ENCODE measurements around the gene EPHA7. TPM values are rescaled to one million over a fixed set of nuclear protein-coding genes. Genes with fewer than 3 reads are reported as not detected.

The EPHA7 gene
- polyA plus RNA-seq, 3 donors from 2014 or later = not detected

GRCh38 chr6:93329301-93330000 is 89.9 kb downstream of the EPHA7 start:
- peaks cover 0 to 2% (median 0%) of the 10 kb centered on the region in 3 donors for H3K27me3 Mint-ChIP-seq (ENCODE audit: low read depth in 3 of 3)
- H3K36me3 Mint-ChIP-seq = no peaks in the 10 kb centered on the region
- no peaks in the 10 kb centered on the region for H3K4me1 Mint-ChIP-seq
- no peak overlapping the region for H3K27ac Mint-ChIP-seq
- DNase-seq = no peak
- H3K9me3 Mint-ChIP-seq = peaks cover 0 to 36% (median 8%) of the 10 kb centered on the region in 6 donors
- H3K4me3 Mint-ChIP-seq = no peak overlapping the region

- H3K27me3 Mint-ChIP-seq (ENCODE audit: low read depth in 3 of 3) = no peaks in the 10 kb centered on the region
- no peaks in the 10 kb centered on the region for H3K36me3 Mint-ChIP-seq
- H3K9me3 Mint-ChIP-seq = peaks cover 0 to 35% (median 6%) of the 10 kb centered on the region in 6 donors
- no peaks in the 10 kb centered on the region for H3K4me1 Mint-ChIP-seq
- no peak overlapping the region for H3K27ac Mint-ChIP-seq
- DNase-seq = no peak
- H3K4me3 Mint-ChIP-seq = no peak overlapping the region
Measured at GRCh38 chr6:93327857-93328256, 91.5 kb downstream of the EPHA7 start.

GRCh38 chr6:93325761-93326160 is 93.6 kb downstream of the EPHA7 start:
- Mint-ChIP-seq H3K4me3 (no peak overlapping the region), H3K36me3 (no peaks in the 10 kb centered on the region), H3K27ac (no peak overlapping the region), H3K9me3 (peaks cover 0 to 35% (median 6%) of the 10 kb centered on the region in 6 donors), H3K4me1 (no peaks in the 10 kb centered on the region), H3K27me3 (ENCODE audit: low read depth in 3 of 3) (no peaks in the 10 kb centered on the region)
- no peak for DNase-seq

- DNase-seq = no peak
- Mint-ChIP-seq H3K36me3 (no peaks in the 10 kb centered on the region), H3K4me3 (no peak overlapping the region), H3K4me1 (no peaks in the 10 kb centered on the region), H3K9me3 (peaks cover 0 to 41% (median 11%) of the 10 kb centered on the region in 6 donors), H3K27me3 (ENCODE audit: low read depth in 3 of 3) (no peaks in the 10 kb centered on the region), H3K27ac (no peak overlapping the region)
Measured at GRCh38 chr6:93323630-93324029, 95.7 kb downstream of the EPHA7 start.

GRCh38 chr6:93322651-93323050 is 96.7 kb downstream of the EPHA7 start:
- no peak for DNase-seq
- H3K27ac Mint-ChIP-seq = no peak overlapping the region

GRCh38 chr6:93319304-93319703 is 100.1 kb downstream of the EPHA7 start:
- H3K9me3 Mint-ChIP-seq = peaks cover 0 to 18% (median 7%) of the 10 kb centered on the region in 6 donors
- H3K27ac Mint-ChIP-seq = no peak overlapping the region
- H3K27me3 Mint-ChIP-seq (ENCODE audit: low read depth in 3 of 3) = no peaks in the 10 kb centered on the region
- H3K4me1 Mint-ChIP-seq = no peaks in the 10 kb centered on the region
- DNase-seq = no peak
- H3K4me3 Mint-ChIP-seq = no peak overlapping the region
- H3K36me3 Mint-ChIP-seq = no peaks in the 10 kb centered on the region

More at GRCh38 chr6:93322651-93323050, 96.7 kb downstream of the EPHA7 start:
- Mint-ChIP-seq H3K4me1 (no peaks in the 10 kb centered on the region), H3K9me3 (peaks cover 0 to 31% (median 9%) of the 10 kb centered on the region in 6 donors), H3K27me3 (ENCODE audit: low read depth in 3 of 3) (no peaks in the 10 kb centered on the region), H3K36me3 (no peaks in the 10 kb centered on the region), H3K4me3 (no peak overlapping the region)

- H3K4me1 Mint-ChIP-seq = no peaks in the 10 kb centered on the region
- no peak overlapping the region for H3K27ac Mint-ChIP-seq
- no peak for DNase-seq
- H3K36me3 Mint-ChIP-seq = no peaks in the 10 kb centered on the region
- H3K4me3 Mint-ChIP-seq = no peak overlapping the region
- peaks cover 0 to 22% (median 7%) of the 10 kb centered on the region in 6 donors for H3K9me3 Mint-ChIP-seq
- no peaks in the 10 kb centered on the region for H3K27me3 Mint-ChIP-seq (ENCODE audit: low read depth in 3 of 3)
Measured at GRCh38 chr6:93318121-93318520, 101.2 kb downstream of the EPHA7 start.

GRCh38 chr6:93317592-93317991 is 101.8 kb downstream of the EPHA7 start:
- no peak for DNase-seq
- H3K4me1 Mint-ChIP-seq = no peaks in the 10 kb centered on the region
- no peaks in the 10 kb centered on the region for H3K27me3 Mint-ChIP-seq (ENCODE audit: low read depth in 3 of 3)
- H3K36me3 Mint-ChIP-seq = no peaks in the 10 kb centered on the region
- H3K27ac Mint-ChIP-seq = no peak overlapping the region
- peaks cover 0 to 22% (median 7%) of the 10 kb centered on the region in 6 donors for H3K9me3 Mint-ChIP-seq
- no peak overlapping the region for H3K4me3 Mint-ChIP-seq

GRCh38 chr6:93307505-93308409 is 111.6 kb downstream of the EPHA7 start:
- DNase-seq = no peak
- Mint-ChIP-seq H3K27me3 (ENCODE audit: low read depth in 3 of 3) (no peaks in the 10 kb centered on the region), H3K4me1 (no peaks in the 10 kb centered on the region), H3K27ac (no peak overlapping the region), H3K4me3 (no peak overlapping the region), H3K9me3 (peaks cover 4 to 23% (median 12%) of the 10 kb centered on the region in 6 donors), H3K36me3 (no peaks in the 10 kb centered on the region)

- H3K4me3 Mint-ChIP-seq = no peak overlapping the region
- no peaks in the 10 kb centered on the region for H3K27me3 Mint-ChIP-seq (ENCODE audit: low read depth in 3 of 3)
- H3K27ac Mint-ChIP-seq = no peak overlapping the region
- H3K9me3 Mint-ChIP-seq = peaks cover 0 to 17% (median 7%) of the 10 kb centered on the region in 6 donors
- H3K4me1 Mint-ChIP-seq = no peaks in the 10 kb centered on the region
- H3K36me3 Mint-ChIP-seq = no peaks in the 10 kb centered on the region
- no peak for DNase-seq
Measured at GRCh38 chr6:93305088-93305487, 114.3 kb downstream of the EPHA7 start.

GRCh38 chr6:93304505-93304904 is 114.9 kb downstream of the EPHA7 start:
- peaks cover 0 to 23% (median 10%) of the 10 kb centered on the region in 6 donors for H3K9me3 Mint-ChIP-seq
- no peaks in the 10 kb centered on the region for H3K36me3 Mint-ChIP-seq
- no peaks in the 10 kb centered on the region for H3K4me1 Mint-ChIP-seq
- DNase-seq = no peak
- no peaks in the 10 kb centered on the region for H3K27me3 Mint-ChIP-seq (ENCODE audit: low read depth in 3 of 3)
- no peak overlapping the region for H3K4me3 Mint-ChIP-seq
- H3K27ac Mint-ChIP-seq = no peak overlapping the region

- peaks cover 4 to 20% (median 10%) of the 10 kb centered on the region in 6 donors for H3K9me3 Mint-ChIP-seq
- no peaks in the 10 kb centered on the region for H3K4me1 Mint-ChIP-seq
- no peaks in the 10 kb centered on the region for H3K36me3 Mint-ChIP-seq
- no peaks in the 10 kb centered on the region for H3K27me3 Mint-ChIP-seq (ENCODE audit: low read depth in 3 of 3)
- H3K4me3 Mint-ChIP-seq = no peak overlapping the region
- no peak for DNase-seq
- H3K27ac Mint-ChIP-seq = no peak overlapping the region
Measured at GRCh38 chr6:93300661-93301060, 118.7 kb downstream of the EPHA7 start.

- Mint-ChIP-seq H3K27ac (no peak overlapping the region), H3K9me3 (peaks cover 4 to 24% (median 8%) of the 10 kb centered on the region in 6 donors), H3K27me3 (ENCODE audit: low read depth in 3 of 3) (no peaks in the 10 kb centered on the region), H3K4me1 (no peaks in the 10 kb centered on the region), H3K36me3 (no peaks in the 10 kb centered on the region), H3K4me3 (no peak overlapping the region)
- DNase-seq = no peak
Measured at GRCh38 chr6:93299622-93300021, 119.7 kb downstream of the EPHA7 start.

- no peak for DNase-seq
- no peak overlapping the region for H3K4me3 Mint-ChIP-seq
- no peaks in the 10 kb centered on the region for H3K27me3 Mint-ChIP-seq (ENCODE audit: low read depth in 3 of 3)
- peaks cover 3 to 27% (median 10%) of the 10 kb centered on the region in 6 donors for H3K9me3 Mint-ChIP-seq
- H3K4me1 Mint-ChIP-seq = no peaks in the 10 kb centered on the region
- no peak overlapping the region for H3K27ac Mint-ChIP-seq
- H3K36me3 Mint-ChIP-seq = no peaks in the 10 kb centered on the region
Measured at GRCh38 chr6:93295631-93296030, 123.7 kb downstream of the EPHA7 start.
